NCI-H748 (cell line): Measurements from ENCODE around the gene KISS1.

Experiments used
- DNase-seq: peaks from one replicate; lab custom pipeline; 2025; ENCODE audit not compliant: unreplicated experiment; lab: John Stamatoyannopoulos, UW

The KISS1 gene

GRCh38 chr1:204218552-204218951, 22.3 kb upstream of the KISS1 start:
- DNase-seq = no peak

GRCh38 chr1:204217648-204218000, 21.3 kb upstream of the KISS1 start:
- DNase-seq = no peak

- no peak for DNase-seq
Observed at GRCh38 chr1:204216880-204217647, 20.8 kb upstream of the KISS1 start.

- DNase-seq = no peak
Observed at GRCh38 chr1:204216236-204216635, 19.9 kb upstream of the KISS1 start.

- peak; percentile 20 for DNase-seq
Observed at GRCh38 chr1:204213668-204214662, 17.7 kb upstream of the KISS1 start, which contains the start of gene GOLT1A. TSS of gene GOLT1A (minus strand) at chr1:204213988. CDS start at chr1:204213906, 82 bp downstream.

- DNase-seq = no peak
Observed at GRCh38 chr1:204212715-204213114, 16.4 kb upstream of the KISS1 start.

- DNase-seq = no peak
Observed at GRCh38 chr1:204211046-204211445, 14.8 kb upstream of the KISS1 start.

GRCh38 chr1:204207136-204207616, 10.9 kb upstream of the KISS1 start:
- peak; percentile 36 for DNase-seq

- no peak for DNase-seq
Observed at GRCh38 chr1:204206121-204206520, 9.8 kb upstream of the KISS1 start.

GRCh38 chr1:204205486-204205885, 9.2 kb upstream of the KISS1 start:
- no peak for DNase-seq

- DNase-seq = no peak
Observed at GRCh38 chr1:204204944-204205343, 8.7 kb upstream of the KISS1 start.

GRCh38 chr1:204203206-204203767, 7.0 kb upstream of the KISS1 start:
- DNase-seq = no peak

GRCh38 chr1:204202481-204202880, 6.2 kb upstream of the KISS1 start:
- no peak for DNase-seq

GRCh38 chr1:204201348-204202040, 5.2 kb upstream of the KISS1 start:
- no peak for DNase-seq

- no peak for DNase-seq
Observed at GRCh38 chr1:204199579-204199978, 3.3 kb upstream of the KISS1 start.

- DNase-seq = no peak
Observed at GRCh38 chr1:204198348-204199340, 2.4 kb upstream of the KISS1 start.

- no peak for DNase-seq
Observed at GRCh38 chr1:204197068-204197467, 777 bp upstream of the KISS1 start.

GRCh38 chr1:204194771-204195170, 1.5 kb downstream of the KISS1 start:
- DNase-seq = no peak

GRCh38 chr1:204194080-204194479, 2.2 kb downstream of the KISS1 start:
- DNase-seq = no peak
